GM18951 (cell line): ENCODE results near the gene PLEKHJ1.

ENCODE experiments used
- POLR2A ChIP-seq: IDR thresholded peaks from 4 replicates; pipeline ENCODE4 v1.6.1; 2011; ENCODE audit warnings: mild to moderate bottlenecking; ENCODE audit not compliant: insufficient read length, insufficient read depth; ENCODE audit errors: extremely low read depth
- in situ Hi-C: fragments of 300-500 bp; cut with MboI; formaldehyde crosslinking; loops from one replicate; pipeline ENCODE4 v1.12.0; 2022; ENCODE audit warnings: low sequenced_read_pairs, mixed read lengths, inconsistent platforms; ENCODE audit not compliant: unreplicated experiment

Gene PLEKHJ1

GRCh38 chr19:2249010-2249866 lies 13.1 kb upstream of the PLEKHJ1 start, which contains the start of gene AMH:
TSS of gene AMH (plus strand) at chr19:2249323. CDS start at chr19:2249333, 10 bp downstream.
- in situ Hi-C loops, result no loop called here
- TF ChIP-seq POLR2A, result peak; percentile 10

GRCh38 chr19:2248136-2249009 lies 12.2 kb upstream of the PLEKHJ1 start:
- in situ Hi-C loops, result no loop called here
- no peak for TF ChIP-seq POLR2A

- no peak for TF ChIP-seq POLR2A
- in situ Hi-C loops, result no loop called here
Observed at GRCh38 chr19:2247433-2248101, 11.4 kb upstream of the PLEKHJ1 start.

- no peak for TF ChIP-seq POLR2A
- in situ Hi-C loops, result no loop called here
Observed at GRCh38 chr19:2246801-2247361, 10.8 kb upstream of the PLEKHJ1 start.

GRCh38 chr19:2246014-2246620 lies 10.0 kb upstream of the PLEKHJ1 start:
- in situ Hi-C loops, result no loop called here
- TF ChIP-seq POLR2A, result no peak

GRCh38 chr19:2245273-2245672 lies 9.1 kb upstream of the PLEKHJ1 start:
- in situ Hi-C loops, result no loop called here
- no peak for TF ChIP-seq POLR2A

- TF ChIP-seq POLR2A, result no peak
- in situ Hi-C loops, result no loop called here
Observed at GRCh38 chr19:2244486-2244885, 8.4 kb upstream of the PLEKHJ1 start.

GRCh38 chr19:2244125-2244411 lies 7.9 kb upstream of the PLEKHJ1 start:
- no peak for TF ChIP-seq POLR2A
- in situ Hi-C loops, result no loop called here

- in situ Hi-C loops, result no loop called here
- TF ChIP-seq POLR2A, result peak; percentile 3
Observed at GRCh38 chr19:2243274-2244124, 7.4 kb upstream of the PLEKHJ1 start.

GRCh38 chr19:2242816-2243215 lies 6.7 kb upstream of the PLEKHJ1 start:
- TF ChIP-seq POLR2A, result peak; percentile 9
- in situ Hi-C loops, result no loop called here

- in situ Hi-C loops, result no loop called here
- TF ChIP-seq POLR2A, result no peak
Observed at GRCh38 chr19:2242092-2242537, 6.0 kb upstream of the PLEKHJ1 start.

- TF ChIP-seq POLR2A, result no peak
- in situ Hi-C loops, result no loop called here
Observed at GRCh38 chr19:2240881-2241760, 5.0 kb upstream of the PLEKHJ1 start.
